HG02642 (cell line): ENCODE measurements around the gene NRN1L.
A peak's percentile ranks its signal among the peaks of the same experiment; 100 is the strongest.
"Not testable (repeated sequence)": the region's sequence is repeated elsewhere in the genome, so short reads cannot be mapped to it uniquely, and the experiment has no call there.

Experiments
- ATAC-seq: cut with Tn5 transposase; IDR thresholded peaks from one replicate; pipeline ENCODE4 v1.9.1; 2021; ENCODE audit warnings: mild to moderate bottlenecking; ENCODE audit not compliant: unreplicated experiment, poor library complexity

NRN1L gene

DNA sequence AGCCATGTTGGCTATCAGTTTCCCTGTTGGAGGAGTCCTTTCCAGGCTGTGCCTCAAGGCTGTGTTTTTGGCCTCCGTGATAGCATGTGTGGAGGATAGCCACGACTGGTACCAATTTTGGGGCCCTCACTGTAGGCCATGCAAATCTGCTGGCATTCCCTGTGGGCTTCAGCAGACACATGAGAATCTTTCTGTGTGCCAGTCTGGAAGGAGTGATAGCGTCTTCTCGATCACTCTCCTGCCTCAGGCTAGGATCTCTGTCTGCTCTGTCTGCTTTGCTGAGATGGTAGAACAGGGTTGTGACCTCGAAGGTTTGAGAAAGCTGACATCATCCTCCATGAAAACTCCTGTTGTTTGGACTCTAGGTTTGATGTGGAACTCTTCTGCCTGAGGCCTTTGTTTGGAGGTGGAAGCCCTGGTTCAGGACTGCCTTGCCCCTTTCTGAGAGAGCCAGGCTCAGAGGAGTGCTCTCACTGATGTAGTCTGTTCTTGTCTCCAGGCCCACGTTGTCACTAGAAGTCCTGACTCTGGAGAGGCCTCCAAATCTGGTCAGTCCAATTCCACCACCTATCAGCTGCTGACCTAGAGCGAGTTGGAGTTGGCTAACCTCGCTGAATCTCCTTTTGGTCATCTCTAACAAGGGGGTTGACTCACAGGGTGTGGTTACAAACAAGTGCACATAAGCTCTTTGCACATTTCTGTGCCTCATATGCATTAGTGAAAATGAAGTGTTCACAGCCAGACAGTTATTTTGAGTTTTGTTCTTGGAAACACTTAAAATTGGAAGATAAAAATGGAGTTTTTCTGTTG is 23.9 kb upstream of the NRN1L start:
- ATAC-seq: no peak

GRCh38 chr16:67861877-67862276 is 22.8 kb upstream of the NRN1L start:
- no peak for ATAC-seq

DNA sequence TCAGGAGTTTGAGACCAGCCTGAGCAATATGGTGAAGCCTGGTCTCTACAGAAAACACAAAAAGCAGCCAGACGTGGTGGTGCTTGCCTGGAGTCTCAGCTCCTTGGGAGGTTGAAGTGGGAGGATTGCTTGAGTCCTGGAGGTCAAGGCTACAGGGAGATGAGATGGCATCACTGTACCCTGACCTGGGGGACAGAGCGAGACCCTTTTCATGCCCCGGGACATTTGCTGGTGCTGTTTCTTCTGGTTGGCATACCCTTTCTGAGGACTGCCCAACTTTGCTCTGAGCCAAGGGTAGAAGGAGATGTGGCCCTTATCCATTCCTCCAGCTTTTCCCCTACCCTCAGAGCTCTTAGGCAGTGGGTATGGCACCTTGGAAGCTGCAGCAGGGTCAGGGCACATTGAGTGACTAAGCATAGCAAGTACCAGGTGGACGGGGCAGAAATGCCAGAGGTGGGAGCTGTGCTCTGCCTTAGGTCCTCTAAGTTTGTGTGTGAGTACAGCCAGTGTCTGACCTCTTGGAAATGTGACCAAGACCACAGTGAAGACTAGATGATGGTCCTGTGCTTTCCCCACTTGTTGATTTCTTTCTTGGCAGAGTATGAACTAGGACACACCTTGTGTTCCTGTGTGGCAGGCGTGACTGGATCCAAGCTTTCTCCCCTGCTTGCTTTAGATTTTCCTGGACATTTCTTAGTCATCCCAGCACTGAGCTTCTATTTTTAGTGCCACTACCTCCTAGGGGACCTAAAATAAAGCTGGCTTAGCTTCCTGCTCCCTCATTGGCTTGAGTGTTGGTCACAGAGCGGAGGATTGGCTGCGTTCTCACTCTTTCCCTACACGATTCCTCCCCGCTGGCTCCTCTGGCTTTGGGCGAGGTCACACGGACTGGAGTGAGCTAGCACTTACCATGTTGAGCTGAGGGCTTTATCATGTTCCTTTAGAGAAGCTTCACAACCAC is 21.8 kb upstream of the NRN1L start:
- ATAC-seq: no peak

DNA sequence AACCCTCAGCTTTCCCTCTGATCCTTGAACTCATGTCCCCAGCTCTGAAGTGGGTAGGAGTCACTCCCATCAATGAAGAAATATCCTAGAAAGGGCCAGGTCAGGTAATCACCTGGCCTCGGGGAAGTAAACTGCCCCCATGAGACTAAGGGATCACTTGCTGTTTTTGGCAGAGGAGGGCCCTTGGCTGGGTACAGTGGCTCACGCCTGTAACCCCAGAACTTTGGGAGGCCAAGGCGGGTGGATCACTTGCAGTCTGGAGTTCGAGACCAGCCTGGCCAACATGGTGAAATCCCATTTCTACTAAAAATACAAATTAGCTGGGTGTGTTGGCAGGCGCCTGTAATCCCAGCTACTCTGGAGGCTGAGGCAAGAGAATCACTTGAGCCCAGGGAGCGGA is 20.6 kb upstream of the NRN1L start:
- ATAC-seq: not testable (repeated sequence)

GRCh38 chr16:67864594-67864993 is 20.1 kb upstream of the NRN1L start:
- ATAC-seq: no peak

DNA sequence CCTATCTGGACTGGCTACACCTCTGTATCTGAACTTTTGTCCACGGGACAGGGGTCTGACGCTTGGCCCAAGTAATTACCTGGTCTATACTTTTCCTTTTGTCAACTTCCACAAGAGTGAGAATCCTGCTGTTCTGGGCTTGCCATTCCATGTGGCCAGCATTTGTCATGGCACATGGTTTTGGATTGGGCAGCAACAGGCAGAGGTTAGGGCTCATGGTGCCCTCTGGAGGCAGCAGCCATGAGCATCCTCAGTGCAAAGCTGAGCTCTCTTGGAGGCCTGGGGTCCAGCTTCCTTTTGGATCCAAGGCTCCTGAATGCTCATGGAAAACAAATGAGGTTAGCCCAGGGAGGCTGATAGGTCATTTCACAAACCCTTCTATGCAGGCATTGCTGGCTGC is 19.4 kb upstream of the NRN1L start:
- no peak for ATAC-seq

GRCh38 chr16:67868290-67868689 is 16.4 kb upstream of the NRN1L start:
- no peak for ATAC-seq

GRCh38 chr16:67869653-67870052 is 15.0 kb upstream of the NRN1L start:
- ATAC-seq: no peak

GRCh38 chr16:67871256-67871655 is 13.4 kb upstream of the NRN1L start:
- ATAC-seq: no peak

GRCh38 chr16:67872131-67872630 is 12.5 kb upstream of the NRN1L start:
- no peak for ATAC-seq

- peak; percentile 81 for ATAC-seq
Observed at GRCh38 chr16:67872631-67873434, 11.9 kb upstream of the NRN1L start, which contains the start of gene EDC4. Gene EDC4 (plus strand): TSS chr16:67873052. CDS start chr16:67873262, 210 bp downstream.

- peak; percentile 30 for ATAC-seq
Observed at GRCh38 chr16:67873435-67874370, 11.0 kb upstream of the NRN1L start.

DNA sequence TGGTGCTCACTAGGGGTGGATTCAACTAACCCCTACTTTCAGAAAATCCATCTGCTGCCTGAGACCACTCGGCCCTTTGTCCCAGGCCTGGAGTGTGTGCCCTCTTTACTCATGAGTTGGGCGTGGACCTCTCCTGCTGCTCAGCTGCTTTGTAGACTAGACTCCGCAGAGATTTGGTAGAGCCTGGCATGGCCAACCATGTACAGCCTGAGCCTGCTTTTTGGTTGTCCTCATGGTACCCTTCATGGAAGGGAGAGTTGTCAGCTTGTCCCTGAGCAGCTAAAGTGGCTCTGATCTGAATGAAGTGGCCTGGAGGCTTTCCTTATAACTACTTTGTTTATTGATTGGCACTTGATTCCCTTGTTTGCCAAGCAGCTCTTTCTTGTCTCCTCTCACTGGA is 10.3 kb upstream of the NRN1L start:
- no peak for ATAC-seq

DNA sequence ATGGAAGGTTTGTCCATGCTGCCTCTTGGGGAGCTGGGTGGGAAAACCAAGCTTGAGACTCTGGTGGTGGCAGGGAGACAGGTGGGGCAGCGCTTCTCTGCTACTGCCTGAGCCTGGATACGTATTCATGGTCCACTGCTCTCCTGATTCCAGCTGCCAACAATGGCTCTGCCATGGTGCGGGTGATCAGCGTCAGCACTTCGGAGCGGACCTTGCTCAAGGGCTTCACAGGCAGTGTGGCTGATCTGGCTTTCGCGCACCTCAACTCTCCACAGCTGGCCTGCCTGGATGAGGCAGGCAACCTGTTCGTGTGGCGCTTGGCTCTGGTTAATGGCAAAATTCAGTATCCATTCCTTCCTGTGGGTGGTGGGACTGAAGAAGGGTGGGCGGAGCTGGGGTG is 7.6 kb upstream of the NRN1L start:
- ATAC-seq: no peak

DNA sequence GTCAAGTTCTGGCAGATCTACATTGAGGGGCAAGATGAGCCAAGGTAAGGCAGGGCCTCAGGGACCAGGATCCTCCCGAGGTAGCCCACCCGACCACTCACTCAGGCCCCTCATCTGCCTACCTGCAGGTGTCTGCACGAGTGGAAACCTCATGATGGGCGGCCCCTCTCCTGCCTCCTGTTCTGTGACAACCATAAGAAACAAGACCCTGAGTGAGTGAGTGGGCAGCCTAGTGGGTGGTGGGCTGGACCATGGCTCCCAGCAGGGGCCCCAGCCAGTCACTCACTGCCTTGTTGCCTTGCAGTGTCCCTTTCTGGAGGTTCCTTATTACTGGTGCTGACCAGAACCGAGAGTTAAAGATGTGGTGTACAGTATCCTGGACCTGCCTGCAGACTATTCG is 6.5 kb upstream of the NRN1L start:
- no peak for ATAC-seq

DNA sequence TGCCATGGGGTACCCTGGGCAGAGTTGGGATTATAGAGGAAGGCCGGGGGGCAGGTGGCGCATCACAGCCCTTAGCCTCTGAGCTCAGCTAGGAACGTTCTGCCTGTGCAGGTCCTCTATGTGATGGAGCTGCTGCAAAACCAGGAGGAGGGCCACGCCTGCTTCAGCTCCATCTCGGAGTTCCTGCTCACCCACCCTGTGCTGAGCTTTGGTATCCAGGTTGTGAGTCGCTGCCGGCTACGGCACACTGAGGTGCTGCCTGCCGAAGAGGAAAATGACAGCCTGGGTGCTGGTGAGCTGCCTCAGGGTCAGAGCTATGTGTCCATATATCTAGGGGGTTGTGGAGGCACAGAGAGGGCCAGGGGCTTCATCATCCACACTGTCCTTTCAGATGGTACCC is 5.8 kb upstream of the NRN1L start:
- ATAC-seq: no peak

- no peak for ATAC-seq
Observed at GRCh38 chr16:67879462-67879861, 5.2 kb upstream of the NRN1L start.

DNA sequence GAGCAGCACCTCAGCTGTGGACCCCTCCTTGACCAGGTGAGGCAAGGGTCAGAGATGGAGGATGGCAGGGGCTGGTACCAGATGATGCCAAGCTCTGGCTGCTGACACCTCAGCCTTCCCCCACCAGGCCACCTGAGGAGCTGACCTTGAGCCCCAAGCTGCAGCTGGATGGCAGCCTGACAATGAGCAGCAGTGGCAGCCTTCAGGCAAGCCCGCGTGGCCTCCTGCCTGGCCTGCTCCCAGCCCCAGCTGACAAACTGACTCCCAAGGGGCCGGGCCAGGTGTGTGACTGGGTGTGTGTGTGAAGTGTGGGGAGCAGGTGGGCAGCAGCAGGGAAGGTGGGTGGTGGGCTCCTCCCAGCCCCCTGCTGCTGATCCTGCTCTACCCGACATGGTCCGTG is 4.7 kb upstream of the NRN1L start:
- ATAC-seq: no peak

- no peak for ATAC-seq
Observed at GRCh38 chr16:67880584-67880983, 4.1 kb upstream of the NRN1L start.
